ENCODE measurements around the gene SURF6.
"Not testable (repeated sequence)": the region's sequence is repeated elsewhere in the genome, so short reads cannot be mapped to it uniquely, and the experiment has no call there.

SURF6 gene

GRCh38 chr9:133322701-133323100, 13.3 kb downstream of the SURF6 start:
- no peak for DNase-seq

- DNase-seq, result no peak
Measured at GRCh38 chr9:133321411-133321935, 14.5 kb downstream of the SURF6 start.

GRCh38 chr9:133320421-133320881, 15.5 kb downstream of the SURF6 start:
- DNase-seq, result no peak

- not testable (repeated sequence) for DNase-seq
Measured at GRCh38 chr9:133317551-133317950, 18.4 kb downstream of the SURF6 start.

- DNase-seq, result no peak
Measured at GRCh38 chr9:133315997-133316396, 20.0 kb downstream of the SURF6 start.

- no peak for DNase-seq
Measured at GRCh38 chr9:133309608-133310007, 26.4 kb downstream of the SURF6 start.

GRCh38 chr9:133307301-133307700, 28.7 kb downstream of the SURF6 start:
- DNase-seq, result no peak

GRCh38 chr9:133306242-133307204, 29.5 kb downstream of the SURF6 start:
- DNase-seq, result no peak

GRCh38 chr9:133305731-133306130, 30.3 kb downstream of the SURF6 start:
- DNase-seq, result no peak

- DNase-seq, result no peak
Measured at GRCh38 chr9:133304477-133305377, 31.3 kb downstream of the SURF6 start.

- DNase-seq, result no peak
Measured at GRCh38 chr9:133304158-133304470, 31.9 kb downstream of the SURF6 start.

GRCh38 chr9:133303266-133304157, 32.5 kb downstream of the SURF6 start:
- DNase-seq, result no peak

GRCh38 chr9:133301253-133302230, 34.4 kb downstream of the SURF6 start:
- DNase-seq, result no peak

- DNase-seq, result not testable (repeated sequence)
Measured at GRCh38 chr9:133299996-133300395, 36.0 kb downstream of the SURF6 start.

- no peak for DNase-seq
Measured at GRCh38 chr9:133294257-133294656, 41.7 kb downstream of the SURF6 start.

GRCh38 chr9:133290751-133291302, 45.2 kb downstream of the SURF6 start:
- no peak for DNase-seq

- no peak for DNase-seq
Measured at GRCh38 chr9:133286523-133286922, 49.5 kb downstream of the SURF6 start.

GRCh38 chr9:133285252-133285775, 50.7 kb downstream of the SURF6 start:
- DNase-seq, result no peak

- no peak for DNase-seq
Measured at GRCh38 chr9:133284362-133284761, 51.6 kb downstream of the SURF6 start.

- not testable (repeated sequence) for DNase-seq
Measured at GRCh38 chr9:133283255-133284032, 52.5 kb downstream of the SURF6 start.
